Stimulated activated CD8-positive, alpha-beta memory T cell treated with anti-CD3 and anti-CD28 coated beads, Interleukin-4, amount 100 ng/mL, for 48 hours (primary cell): Measurements from ENCODE around the gene PLK2.

Experiments
- DNase-seq: peaks from one replicate; pipeline ENCODE4 v3.0.0-alpha.2; 2020

The PLK2 gene

GRCh38 chr5:58460002-58460731 is at the start of gene PLK2:
Gene PLK2, minus strand, starts transcription at chr5:58460086. Its CDS starts 127 bp downstream, at chr5:58459959.
- peak; percentile 87 for DNase-seq

DNA sequence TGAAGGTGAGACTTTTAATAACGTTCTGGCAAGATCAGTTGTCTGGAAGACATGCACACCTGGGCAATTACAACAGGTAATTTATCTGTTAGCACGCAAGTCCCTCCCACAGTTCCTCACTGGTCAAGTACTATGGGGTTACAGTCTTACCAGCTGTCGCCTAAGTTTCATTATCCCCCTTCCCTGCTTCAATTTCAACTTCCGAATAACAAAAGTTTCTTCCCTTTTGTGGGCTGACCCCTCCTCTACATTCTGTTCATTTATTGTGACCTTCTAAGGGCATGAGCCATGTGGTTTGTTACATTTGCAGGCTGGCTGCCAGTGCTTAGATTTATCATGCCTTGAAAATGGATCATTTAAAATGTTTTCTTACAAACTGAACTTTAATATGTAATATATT is 47.8 kb upstream of the PLK2 start:
- DNase-seq, result no peak

DNA sequence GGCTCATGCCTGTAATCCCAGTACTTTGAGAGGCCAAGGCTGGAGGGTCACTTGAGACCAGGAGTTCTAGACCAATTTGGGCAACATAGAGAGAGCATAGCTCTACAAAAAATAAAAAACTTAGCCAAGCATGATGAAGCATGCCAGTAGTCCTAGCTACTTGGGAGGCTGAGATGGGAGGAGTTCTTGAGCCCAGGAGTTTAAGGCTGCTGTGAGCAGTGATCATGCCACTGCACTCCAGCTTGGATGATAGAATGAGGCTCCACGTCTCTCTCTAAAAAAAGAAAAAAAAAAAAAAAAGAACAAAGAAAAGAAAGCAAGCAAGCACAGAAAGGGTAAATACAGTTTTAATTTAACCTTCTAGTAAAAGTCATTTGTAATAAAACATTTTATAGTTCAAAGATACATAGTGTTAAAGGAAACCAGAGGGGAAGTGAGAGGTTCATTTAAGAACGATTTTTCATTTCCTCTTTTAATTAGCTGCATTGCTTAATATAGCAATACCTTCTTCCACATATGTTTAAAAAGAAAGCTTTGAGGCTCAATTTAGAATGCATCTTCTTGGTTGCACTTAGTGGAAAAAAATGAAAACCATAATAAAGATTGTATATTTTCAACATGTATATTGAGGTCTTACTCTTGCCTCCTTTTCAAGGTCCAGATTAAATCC is 46.2 kb upstream of the PLK2 start:
- DNase-seq, result no peak

DNA sequence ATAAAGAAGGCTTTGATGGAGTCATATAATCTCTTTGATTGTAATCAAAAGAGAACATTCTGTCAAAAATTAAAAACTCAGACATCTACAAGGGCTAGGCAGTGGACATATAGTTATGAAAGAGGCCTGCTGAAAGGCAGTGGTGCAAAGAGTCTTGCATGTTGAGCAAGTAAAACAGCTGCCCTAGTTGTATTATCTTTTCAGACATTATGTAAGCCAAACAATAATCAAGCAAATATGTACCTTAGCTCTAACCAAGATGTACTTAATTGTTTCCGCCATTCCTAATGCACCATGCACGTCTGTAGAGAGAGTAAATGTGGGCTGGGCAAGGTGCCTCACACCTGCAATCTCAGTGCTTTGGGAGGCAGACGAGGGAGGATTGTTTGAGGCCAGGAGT is 45.6 kb upstream of the PLK2 start:
- DNase-seq, result no peak

DNA sequence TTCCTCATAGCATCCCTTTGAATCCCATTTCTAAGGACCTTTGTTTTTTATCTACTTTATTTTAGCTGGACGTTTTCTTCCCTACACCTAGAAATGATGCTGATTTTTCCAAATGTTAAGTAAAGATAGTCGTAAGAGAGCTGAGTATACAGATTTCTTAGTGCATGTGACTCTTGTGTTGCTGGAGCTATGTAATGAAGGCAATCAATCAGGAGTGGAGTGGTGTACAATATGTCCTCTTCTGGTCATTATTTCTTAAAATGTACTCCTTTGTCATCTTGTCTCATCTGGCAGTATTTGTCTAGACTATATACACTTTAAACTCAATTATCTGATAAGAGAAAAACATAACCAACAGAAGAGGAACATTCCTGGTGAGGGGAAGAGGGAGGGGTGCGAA is 44.9 kb upstream of the PLK2 start:
- DNase-seq, result no peak

- no peak for DNase-seq
Observed at GRCh38 chr5:58503390-58504046, 43.6 kb upstream of the PLK2 start.

- no peak for DNase-seq
Observed at GRCh38 chr5:58501778-58502417, 42.0 kb upstream of the PLK2 start.

DNA sequence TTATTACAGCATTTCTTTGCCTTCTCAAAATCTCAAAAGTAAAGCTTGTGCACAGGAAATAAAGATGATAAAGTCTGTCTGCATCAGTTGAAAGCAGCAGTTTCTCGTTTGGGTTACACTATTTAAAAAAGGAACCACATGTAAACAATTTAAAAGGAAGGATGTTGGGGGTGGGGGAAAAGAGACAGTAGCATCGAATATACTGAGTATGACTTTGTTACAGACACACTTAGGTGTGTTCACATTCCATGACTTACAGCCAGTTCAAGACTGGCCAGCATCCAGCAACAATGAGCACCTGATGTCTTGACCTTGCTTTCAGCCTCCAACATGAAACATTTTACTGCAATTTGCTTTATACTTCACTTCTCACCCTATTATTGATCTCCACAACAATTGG is 40.1 kb upstream of the PLK2 start:
- DNase-seq, result no peak

- DNase-seq, result no peak
Observed at GRCh38 chr5:58499231-58499630, 39.3 kb upstream of the PLK2 start.

- DNase-seq, result no peak
Observed at GRCh38 chr5:58498340-58498942, 38.6 kb upstream of the PLK2 start.

DNA sequence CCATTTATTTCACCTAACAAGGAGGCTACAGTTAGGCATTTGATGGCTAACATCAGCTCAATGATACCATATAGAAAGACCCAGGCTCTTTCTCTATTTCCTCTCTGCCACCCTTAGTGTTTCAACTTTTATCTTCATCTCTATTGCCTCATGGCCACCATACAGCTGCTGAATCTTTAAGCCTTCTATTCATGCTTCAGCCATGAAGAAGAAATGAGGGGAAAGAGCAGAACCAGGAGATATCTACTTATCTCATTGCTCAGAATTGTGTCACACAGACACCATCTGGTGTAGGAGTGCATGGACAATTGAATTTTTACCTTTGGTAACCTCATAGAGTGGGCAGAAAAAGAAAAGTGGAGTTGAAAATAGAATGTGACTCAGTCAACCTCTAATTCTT is 38.0 kb upstream of the PLK2 start:
- no peak for DNase-seq

DNA sequence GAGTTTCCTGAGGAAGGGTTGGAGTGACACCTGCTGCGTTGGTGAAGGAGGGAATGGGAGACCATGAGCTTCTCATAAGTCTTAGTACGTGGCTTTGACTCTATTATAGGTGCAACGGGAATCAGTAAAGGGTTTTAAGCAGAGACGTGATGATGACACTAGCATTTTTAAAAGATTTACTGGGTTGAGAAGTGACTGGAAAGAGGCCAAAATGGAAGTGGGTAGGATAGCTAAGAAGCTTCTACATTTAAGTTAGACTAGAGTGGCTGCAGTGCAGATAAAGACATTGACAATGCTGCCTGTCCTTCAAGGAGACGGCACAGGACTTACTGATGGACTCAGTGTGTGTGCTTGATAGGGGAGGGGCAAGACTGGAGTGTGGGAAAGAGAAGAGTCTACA is 37.5 kb upstream of the PLK2 start:
- DNase-seq, result no peak

DNA sequence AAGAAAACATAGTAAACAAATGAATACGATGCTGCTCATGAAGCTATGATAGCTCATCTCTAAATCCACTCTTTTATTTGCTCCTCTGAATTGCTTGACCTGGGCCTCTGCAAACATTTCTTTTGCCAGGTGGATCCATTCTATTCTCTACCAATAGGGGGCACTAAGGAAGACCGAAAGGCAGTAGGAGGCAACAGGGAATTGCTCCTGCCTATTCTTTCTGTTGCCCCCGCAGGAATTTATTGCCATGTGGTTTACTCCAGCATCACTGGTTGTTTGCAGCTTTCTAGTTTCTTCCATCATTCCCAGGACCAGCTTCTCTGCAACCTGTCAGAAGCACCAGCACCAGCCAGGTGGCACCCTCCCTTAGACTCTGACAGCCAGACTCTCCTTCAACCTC is 36.6 kb upstream of the PLK2 start:
- no peak for DNase-seq

GRCh38 chr5:58493141-58493540 is 33.3 kb upstream of the PLK2 start:
- DNase-seq, result no peak

GRCh38 chr5:58491216-58491892 is 31.5 kb upstream of the PLK2 start, which contains the start of gene GAPT:
Gene GAPT, plus strand, starts transcription at chr5:58491435. Its CDS starts 3,102 bp downstream, at chr5:58494537.
- DNase-seq, result no peak

- no peak for DNase-seq
Observed at GRCh38 chr5:58490402-58491050, 30.6 kb upstream of the PLK2 start.

- no peak for DNase-seq
Observed at GRCh38 chr5:58486290-58486689, 26.4 kb upstream of the PLK2 start.

- no peak for DNase-seq
Observed at GRCh38 chr5:58484505-58484904, 24.6 kb upstream of the PLK2 start.

- DNase-seq, result no peak
Observed at GRCh38 chr5:58482536-58482935, 22.6 kb upstream of the PLK2 start.

DNA sequence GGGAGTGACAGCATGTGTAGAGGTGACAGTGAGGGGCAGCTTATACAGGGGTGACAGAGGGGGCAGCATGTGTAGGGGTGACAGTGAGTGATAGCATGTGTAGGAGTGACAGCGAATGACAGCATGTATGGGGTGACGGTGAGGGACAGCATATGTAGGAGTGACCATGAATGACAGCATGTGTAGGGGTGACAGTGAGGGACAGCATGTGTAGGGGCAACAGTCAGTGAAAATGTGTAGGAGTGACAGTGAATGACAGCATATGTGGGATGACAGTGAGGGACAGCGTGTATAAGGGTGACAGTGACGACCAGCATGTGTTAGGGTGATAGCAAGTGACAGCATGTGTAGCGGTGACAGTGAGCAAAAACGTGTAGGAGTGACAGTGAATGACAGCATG is 21.9 kb upstream of the PLK2 start:
- no peak for DNase-seq

GRCh38 chr5:58481066-58481676 is 21.3 kb upstream of the PLK2 start:
- DNase-seq, result no peak
